Naive thymus-derived CD8-positive, alpha-beta T cell (primary cell): ENCODE data around the gene ANXA10. TPM values are rescaled to one million over a fixed set of nuclear protein-coding genes. Genes with fewer than 3 reads are reported as not detected.
"Not testable (repeated sequence)": the region's sequence is repeated elsewhere in the genome, so short reads cannot be mapped to it uniquely, and the experiment has no call there.

ENCODE experiments used
- ATAC-seq, 2 donors: fragments of 150-1000 bp; cut with Tn5 transposase in 1 of 2; sonication (Bioruptor Pico), chemical (Tn5 transposase) in 1 of 2; 1 replicate in 1 of 2; 2 replicates in 1 of 2; pipeline ENCODE4 v1.10.0; 2021; ENCODE audit warnings: mild to moderate bottlenecking in 2 of 2, moderate library complexity in 2 of 2
- POLR2A ChIA-PET: fragments of 350-600 bp; sonication (Branson Sonifier 250); formaldehyde crosslinking; loops from one replicate; lab custom pipeline; 2021; ENCODE audit warnings: antibody characterized with exemption; lab: Charles Lee
- DNase-seq, 10 donors: peaks; one replicate each; pipeline versions ENCODE4 v3.0.0 to v3.0.0-alpha.2; 2020 to 2022
- H3K27ac Mint-ChIP-seq, 10 donors: one replicate each; pipeline ENCODE4 v1.8.0; 2020 to 2022; ENCODE audit warnings: mild to moderate bottlenecking in 10 of 10, mixed read lengths in 10 of 10, moderate library complexity in 4 of 10, inconsistent platforms in 1 of 10
- H3K27me3 Mint-ChIP-seq, 5 donors: one replicate each; pipeline ENCODE4 v1.8.0; 2021 to 2022; ENCODE audit warnings: mixed read lengths in 5 of 5
- H3K36me3 Mint-ChIP-seq, 3 donors: one replicate each; pipeline ENCODE4 v1.8.0; 2020 to 2022; ENCODE audit warnings: mixed read lengths in 3 of 3, mild to moderate bottlenecking in 2 of 3, inconsistent platforms in 1 of 3
- H3K4me1 Mint-ChIP-seq, 4 donors: one replicate each; pipeline ENCODE4 v1.8.0; 2021 to 2022; ENCODE audit warnings: mixed read lengths in 4 of 4
- H3K4me3 Mint-ChIP-seq, 10 donors: one replicate each; pipeline ENCODE4 v1.8.0; 2020 to 2022; ENCODE audit warnings: mild to moderate bottlenecking in 10 of 10, mixed read lengths in 10 of 10, moderate library complexity in 6 of 10, inconsistent platforms in 1 of 10
- H3K9me3 Mint-ChIP-seq, 9 donors: one replicate each; pipeline ENCODE4 v1.8.0; 2020 to 2022; ENCODE audit warnings: mixed read lengths in 9 of 9, mild to moderate bottlenecking in 3 of 9, inconsistent platforms in 1 of 9, moderate library complexity in 1 of 9
- polyA plus RNA-seq, 3 donors: library from polyadenylated mRNA; unstranded; fragments of 300-500 nt; fragmentation: Illumina TruSeq; gene quantifications; one replicate each; pipeline ENCODE4 v1.2.3, GENCODE V29; 2021
- total RNA-seq, 8 experiments: library from RNA in 2 of 8; stranded (reverse) in 2 of 8; gene quantifications; one replicate each; pipeline ENCODE4 v1.2.3 and lab custom pipeline; 2021 to 2026

The ANXA10 gene
- total and polyA plus RNA-seq, 5 experiments from 2014 or later = not detected

DNA sequence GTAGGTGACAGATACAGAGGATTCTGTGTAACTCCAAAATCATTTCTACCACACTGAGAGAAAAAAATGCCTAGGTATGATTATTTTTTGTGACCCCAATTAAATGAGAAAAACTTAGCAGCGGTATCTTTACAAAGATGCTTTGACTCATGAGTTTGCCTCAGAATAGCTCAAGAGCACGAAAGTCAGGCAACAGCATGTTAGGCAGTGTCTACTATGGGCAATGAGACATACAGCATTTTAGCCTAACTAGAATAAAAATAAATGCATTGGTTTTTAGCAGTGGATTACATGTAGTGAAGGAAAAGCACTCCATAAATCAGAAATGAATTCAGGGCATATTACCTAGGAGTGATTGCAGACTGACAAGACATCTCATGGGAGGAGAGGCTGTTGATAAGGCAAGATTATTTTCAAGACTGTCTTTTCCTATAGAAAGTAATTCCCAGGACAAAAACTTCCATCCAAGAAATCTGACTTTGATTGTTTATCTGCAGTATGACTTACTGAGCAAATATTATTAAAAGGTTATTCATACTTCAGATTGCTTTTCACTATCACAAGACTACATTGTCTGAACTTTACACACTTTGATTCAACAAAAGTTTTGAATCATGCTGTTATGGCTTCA is 3.6 kb downstream of the ANXA10 start:
- Mint-ChIP-seq H3K4me3 (no peak overlapping the region), H3K4me1 (no peaks in the 10 kb centered on the region), H3K27ac (no peak overlapping the region), H3K9me3 (peaks cover 0 to 14% (median under 1%) of the 10 kb centered on the region in 9 donors), H3K36me3 (peaks cover 0 to 2% (median 0%) of the 10 kb centered on the region in 3 donors), H3K27me3 (no peaks in the 10 kb centered on the region)
- POLR2A ChIA-PET = no interaction called here
- ATAC-seq (no peak), DNase-seq (no peak)

GRCh38 chr4:168096407-168096784 is 4.1 kb downstream of the ANXA10 start:
- DNase-seq = no peak
- H3K36me3 Mint-ChIP-seq = peaks cover 0 to 2% (median 0%) of the 10 kb centered on the region in 3 donors
- no peak for ATAC-seq
- POLR2A ChIA-PET = no interaction called here
- H3K27me3 Mint-ChIP-seq = no peaks in the 10 kb centered on the region
- H3K4me3 Mint-ChIP-seq = no peak overlapping the region
- no peak overlapping the region for H3K27ac Mint-ChIP-seq
- peaks cover 0 to 16% (median 1%) of the 10 kb centered on the region in 9 donors for H3K9me3 Mint-ChIP-seq
- H3K4me1 Mint-ChIP-seq = no peaks in the 10 kb centered on the region

DNA sequence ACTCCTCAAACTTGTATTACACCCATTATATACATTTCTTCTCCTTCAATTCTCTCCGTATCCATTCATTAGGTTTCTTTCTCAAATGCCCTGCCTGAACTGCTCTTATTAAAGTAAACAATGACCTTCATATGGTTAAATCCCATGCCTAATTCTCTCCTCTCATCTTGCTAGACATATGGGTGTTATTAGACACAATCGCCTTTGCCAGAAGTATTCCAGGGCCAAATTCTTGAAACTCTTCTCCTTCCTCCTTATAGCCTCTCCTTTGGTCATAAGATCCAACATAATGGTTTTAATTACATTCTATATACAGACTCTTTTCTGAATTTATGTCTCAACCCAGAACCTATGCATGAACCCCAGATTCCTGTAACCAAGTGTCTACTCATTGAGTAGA is 4.8 kb downstream of the ANXA10 start:
- ATAC-seq (no peak), DNase-seq (no peak)
- H3K4me3 Mint-ChIP-seq = no peak overlapping the region
- peaks cover 0 to 17% (median 3%) of the 10 kb centered on the region in 9 donors for H3K9me3 Mint-ChIP-seq
- H3K4me1 Mint-ChIP-seq = no peaks in the 10 kb centered on the region
- H3K27me3 Mint-ChIP-seq = no peaks in the 10 kb centered on the region
- no peak overlapping the region for H3K27ac Mint-ChIP-seq
- peaks cover 0 to 2% (median 0%) of the 10 kb centered on the region in 3 donors for H3K36me3 Mint-ChIP-seq
- POLR2A ChIA-PET = no interaction called here

DNA sequence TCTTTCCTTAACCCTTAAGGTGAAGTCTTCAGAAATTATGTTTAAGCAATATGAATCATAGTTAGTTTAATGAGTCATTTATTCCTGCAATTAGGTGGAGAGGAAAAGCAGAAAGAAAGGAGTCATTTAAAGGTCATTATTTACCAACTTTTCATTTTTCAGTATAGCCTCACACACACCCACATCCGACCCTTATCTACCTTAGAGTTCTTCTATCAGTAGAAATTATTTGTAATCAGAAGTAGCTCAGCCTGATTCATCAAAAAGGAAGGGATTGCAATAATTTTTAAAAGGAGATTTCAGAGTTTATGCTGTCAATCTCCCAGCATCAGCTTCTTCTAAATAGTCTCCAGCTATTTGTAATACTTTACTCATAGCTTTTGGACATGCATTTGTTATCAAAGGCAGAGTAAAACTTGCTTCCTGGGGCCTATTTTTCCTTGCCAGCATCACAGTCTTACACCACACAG is 5.9 kb downstream of the ANXA10 start:
- no peak for ATAC-seq

GRCh38 chr4:168099195-168099594 is 6.9 kb downstream of the ANXA10 start:
- Mint-ChIP-seq H3K9me3 (peaks cover 0 to 17% (median 3%) of the 10 kb centered on the region in 9 donors), H3K36me3 (peaks cover 0 to 2% (median 0%) of the 10 kb centered on the region in 3 donors), H3K27me3 (no peaks in the 10 kb centered on the region), H3K27ac (no peak overlapping the region), H3K4me3 (no peak overlapping the region), H3K4me1 (no peaks in the 10 kb centered on the region)
- DNase-seq (no peak), ATAC-seq (no peak)
- POLR2A ChIA-PET = no interaction called here

More for the DNA sequence above, 5.9 kb downstream of the ANXA10 start:
- no peak overlapping the region for H3K27ac Mint-ChIP-seq
- peaks cover 0 to 2% (median 0%) of the 10 kb centered on the region in 3 donors for H3K36me3 Mint-ChIP-seq
- DNase-seq = no peak
- H3K4me3 Mint-ChIP-seq = no peak overlapping the region
- H3K4me1 Mint-ChIP-seq = no peaks in the 10 kb centered on the region
- POLR2A ChIA-PET = no interaction called here
- H3K9me3 Mint-ChIP-seq = peaks cover 0 to 17% (median 3%) of the 10 kb centered on the region in 9 donors
- no peaks in the 10 kb centered on the region for H3K27me3 Mint-ChIP-seq

- Mint-ChIP-seq H3K4me3 (no peak overlapping the region), H3K27me3 (peaks cover 0 to 6% (median 0%) of the 10 kb centered on the region in 5 donors), H3K27ac (no peak overlapping the region), H3K4me1 (no peaks in the 10 kb centered on the region), H3K36me3 (peaks cover 0 to 2% (median 0%) of the 10 kb centered on the region in 3 donors), H3K9me3 (peaks cover 0 to 17% (median 3%) of the 10 kb centered on the region in 9 donors)
- ATAC-seq (no peak), DNase-seq (no peak)
- POLR2A ChIA-PET = no interaction called here
Measured at GRCh38 chr4:168101026-168101425, 8.7 kb downstream of the ANXA10 start.

GRCh38 chr4:168102403-168102802 is 10.1 kb downstream of the ANXA10 start:
- ATAC-seq (no peak), DNase-seq (no peak)
- no peak overlapping the region for H3K4me3 Mint-ChIP-seq
- H3K9me3 Mint-ChIP-seq = peaks cover 0 to 17% (median 3%) of the 10 kb centered on the region in 9 donors
- peaks cover 0 to 6% (median 0%) of the 10 kb centered on the region in 5 donors for H3K27me3 Mint-ChIP-seq
- H3K36me3 Mint-ChIP-seq = peaks cover 0 to 2% (median 0%) of the 10 kb centered on the region in 3 donors
- POLR2A ChIA-PET = no interaction called here
- no peak overlapping the region for H3K27ac Mint-ChIP-seq
- H3K4me1 Mint-ChIP-seq = no peaks in the 10 kb centered on the region

DNA sequence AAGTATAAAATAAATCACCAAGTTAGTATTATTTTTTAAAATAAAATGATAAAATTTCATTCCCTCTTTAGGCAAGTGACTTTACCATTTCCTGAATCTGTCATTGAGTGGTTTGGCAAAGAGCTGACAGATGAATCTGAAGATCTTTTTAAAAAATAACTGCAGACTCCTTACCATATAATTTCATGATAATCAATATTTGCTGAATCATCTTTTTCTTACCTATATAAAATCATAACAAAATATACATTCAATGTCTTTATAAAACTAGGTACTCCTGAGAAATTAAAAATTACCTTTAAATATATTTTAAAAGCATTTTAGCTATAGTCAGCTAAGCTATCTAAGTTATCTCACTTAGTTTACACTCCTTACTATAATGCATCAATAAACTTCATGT is 17.2 kb downstream of the ANXA10 start:
- Mint-ChIP-seq H3K27ac (no peak overlapping the region), H3K36me3 (no peaks in the 10 kb centered on the region), H3K4me3 (no peak overlapping the region), H3K27me3 (peaks cover 0 to 9% (median 2%) of the 10 kb centered on the region in 5 donors), H3K9me3 (no peaks in the 10 kb centered on the region), H3K4me1 (no peaks in the 10 kb centered on the region)
- POLR2A ChIA-PET = no interaction called here
- no peak for DNase-seq
- ATAC-seq = no peak

DNA sequence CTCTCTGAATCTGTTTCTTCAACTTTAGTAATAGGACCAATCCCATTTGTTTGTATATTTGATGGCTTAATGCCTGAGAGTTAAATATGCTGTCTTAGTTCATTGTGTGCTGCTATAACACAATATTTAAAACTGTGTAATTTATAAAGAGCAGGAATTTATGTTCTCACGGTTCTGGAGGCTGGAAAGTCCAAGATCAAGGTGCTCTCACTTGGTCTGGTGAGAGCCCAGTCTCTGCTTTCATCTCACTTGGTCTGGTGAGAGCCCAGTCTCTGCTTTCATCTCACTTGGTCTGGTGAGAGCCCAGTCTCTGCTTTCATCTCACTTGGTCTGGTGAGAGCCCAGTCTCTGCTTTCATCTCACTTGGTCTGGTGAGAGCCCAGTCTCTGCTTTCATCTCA is 20.7 kb downstream of the ANXA10 start:
- peaks cover 2 to 17% (median 3%) of the 10 kb centered on the region in 5 donors for H3K27me3 Mint-ChIP-seq
- H3K4me1 Mint-ChIP-seq, H3K27ac Mint-ChIP-seq, H3K9me3 Mint-ChIP-seq, H3K4me3 Mint-ChIP-seq, ATAC-seq, POLR2A ChIA-PET, DNase-seq, H3K36me3 Mint-ChIP-seq: not testable (repeated sequence)

DNA sequence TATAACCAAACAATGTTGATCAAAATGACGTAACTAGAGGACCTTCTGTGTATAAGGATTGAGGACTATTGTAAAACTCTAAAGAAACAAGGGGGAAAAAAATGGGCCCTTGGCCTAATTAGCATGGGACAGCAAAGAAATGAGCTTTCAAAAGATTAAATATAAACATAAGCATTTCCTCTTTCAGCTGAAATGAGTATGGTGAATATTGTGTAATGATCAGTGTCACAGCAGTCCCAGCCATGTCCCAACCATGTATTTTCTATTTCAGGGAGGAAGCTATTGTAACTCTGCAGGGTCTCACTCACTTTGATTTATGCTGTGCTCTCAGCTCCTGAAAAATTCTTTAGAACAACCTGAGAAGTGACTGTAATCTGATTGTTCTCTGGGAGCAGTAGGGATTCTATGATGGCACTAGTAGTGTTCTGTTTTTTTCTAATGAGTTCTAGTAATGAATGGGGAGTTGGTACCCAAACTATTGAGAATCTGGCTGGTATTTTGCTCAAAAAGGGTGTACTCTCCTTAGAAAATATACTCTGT is 25.8 kb downstream of the ANXA10 start:
- peaks cover 3 to 29% (median 6%) of the 10 kb centered on the region in 5 donors for H3K27me3 Mint-ChIP-seq
- ATAC-seq (no peak), DNase-seq (no peak)
- no peaks in the 10 kb centered on the region for H3K4me1 Mint-ChIP-seq
- peaks cover 0 to 2% (median 0%) of the 10 kb centered on the region in 9 donors for H3K9me3 Mint-ChIP-seq
- H3K4me3 Mint-ChIP-seq = no peak overlapping the region
- POLR2A ChIA-PET = no interaction called here
- H3K36me3 Mint-ChIP-seq = no peaks in the 10 kb centered on the region
- no peak overlapping the region for H3K27ac Mint-ChIP-seq

DNA sequence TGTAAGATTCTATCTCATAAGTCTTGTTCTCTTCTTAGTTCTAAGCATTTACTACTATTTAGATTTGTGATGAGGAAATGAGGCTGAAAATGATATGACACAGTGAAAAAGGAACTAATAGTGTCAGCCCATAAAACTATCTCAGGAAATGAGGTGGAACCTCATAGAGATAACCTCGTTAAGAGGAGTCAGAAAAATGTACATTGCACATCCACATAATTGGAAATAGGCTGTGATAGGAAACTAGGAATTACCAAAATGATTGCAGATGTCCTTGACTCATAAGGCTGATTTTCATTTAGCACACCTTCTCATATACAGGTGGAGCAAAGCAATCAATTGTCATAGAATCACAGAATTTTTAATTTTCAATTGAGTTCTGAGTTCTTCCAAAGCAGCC is 26.8 kb downstream of the ANXA10 start:
- ATAC-seq (no peak), DNase-seq (no peak)
- POLR2A ChIA-PET = no interaction called here
- peaks cover 3 to 29% (median 6%) of the 10 kb centered on the region in 5 donors for H3K27me3 Mint-ChIP-seq
- H3K4me1 Mint-ChIP-seq = no peaks in the 10 kb centered on the region
- H3K4me3 Mint-ChIP-seq = no peak overlapping the region
- no peak overlapping the region for H3K27ac Mint-ChIP-seq
- peaks cover 0 to 2% (median 0%) of the 10 kb centered on the region in 9 donors for H3K9me3 Mint-ChIP-seq
- no peaks in the 10 kb centered on the region for H3K36me3 Mint-ChIP-seq

- POLR2A ChIA-PET = no interaction called here
- Mint-ChIP-seq H3K4me1 (no peaks in the 10 kb centered on the region), H3K4me3 (no peak overlapping the region), H3K9me3 (peaks cover 0 to 2% (median 0%) of the 10 kb centered on the region in 9 donors), H3K27me3 (peaks cover 3 to 23% (median 4%) of the 10 kb centered on the region in 5 donors), H3K27ac (no peak overlapping the region), H3K36me3 (no peaks in the 10 kb centered on the region)
- ATAC-seq = no peak
- no peak for DNase-seq
Measured at GRCh38 chr4:168119890-168120289, 27.6 kb downstream of the ANXA10 start.

DNA sequence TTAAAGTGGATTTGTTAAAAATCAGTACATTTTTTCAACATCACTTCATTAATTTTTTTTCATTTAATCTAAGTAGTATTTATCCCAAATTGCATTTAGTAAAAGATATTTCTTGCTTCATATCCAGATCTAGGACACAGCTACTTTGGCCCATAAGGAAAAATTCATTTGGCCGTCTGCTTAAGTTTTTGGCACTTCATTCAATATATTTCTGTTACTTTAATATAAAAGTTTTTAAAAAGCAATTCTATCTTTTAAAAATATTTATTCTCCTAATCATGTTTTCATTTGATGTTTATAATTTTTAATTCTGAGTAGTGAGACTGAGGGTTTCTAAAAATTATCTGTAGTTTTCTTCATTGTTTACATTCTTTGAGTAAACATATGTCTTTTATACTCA is 28.5 kb downstream of the ANXA10 start:
- no peak overlapping the region for H3K4me3 Mint-ChIP-seq
- no peaks in the 10 kb centered on the region for H3K4me1 Mint-ChIP-seq
- no peak overlapping the region for H3K27ac Mint-ChIP-seq
- ATAC-seq = no peak
- POLR2A ChIA-PET = no interaction called here
- no peaks in the 10 kb centered on the region for H3K9me3 Mint-ChIP-seq
- peaks cover 2 to 14% (median 4%) of the 10 kb centered on the region in 5 donors for H3K27me3 Mint-ChIP-seq
- no peak for DNase-seq
- H3K36me3 Mint-ChIP-seq = no peaks in the 10 kb centered on the region
